Thymus (tissue), 11 donors: ENCODE measurements around the gene OR5K4. TPM values are rescaled to one million over a fixed set of nuclear protein-coding genes. Genes with fewer than 3 reads are reported as not detected.
A peak's percentile ranks its signal among the peaks of the same experiment; 100 is the strongest.

Experiments used
- DNase-seq, 9 donors: peaks; one replicate each; pipeline ENCODE4 v3.0.0-alpha.2; 2013; ENCODE audit warnings: low spot score in 9 of 9, low read depth in 6 of 9, missing footprints in 1 of 9
- H3K27ac ChIP-seq, 2 donors: one replicate each; pipeline ENCODE4 v1.5.1; 2013; ENCODE audit warnings: control low read depth in 1 of 2, low read depth in 1 of 2, low read length in 1 of 2, mild to moderate bottlenecking in 1 of 2, moderate library complexity in 1 of 2
- H3K27me3 ChIP-seq, 2 donors: one replicate each; pipeline ENCODE4 v1.5.1; 2013; ENCODE audit warnings: low read length in 1 of 2; ENCODE audit not compliant: control insufficient read depth in 2 of 2, insufficient read depth in 1 of 2
- H3K36me3 ChIP-seq, 2 donors: one replicate each; pipeline ENCODE4 v1.5.1; 2013; ENCODE audit warnings: low read length in 1 of 2, mild to moderate bottlenecking in 1 of 2, moderate library complexity in 1 of 2; ENCODE audit not compliant: control insufficient read depth in 2 of 2, insufficient read depth in 2 of 2
- H3K4me1 ChIP-seq, 2 donors: one replicate each; pipeline ENCODE4 v1.5.1; 2013; ENCODE audit warnings: low read length in 2 of 2; ENCODE audit not compliant: control insufficient read depth in 2 of 2, insufficient read depth in 2 of 2
- H3K4me3 ChIP-seq, 2 donors: one replicate each; pipeline ENCODE4 v1.5.1; 2013; ENCODE audit warnings: low read length in 2 of 2, control low read depth in 1 of 2, mild to moderate bottlenecking in 1 of 2
- H3K9me3 ChIP-seq, 2 donors: one replicate each; pipeline ENCODE4 v1.5.1; 2013; ENCODE audit warnings: low read length in 1 of 2, mild to moderate bottlenecking in 1 of 2; ENCODE audit not compliant: control insufficient read depth in 2 of 2, insufficient read depth in 1 of 2
- WGBS: extraction: QIAGEN DNeasy Blood & Tissue Kit; methylation state at CpG from one replicate; pipeline ENCODE4 v1.1.7; 2013; 5-methylcytosine and 5-hydroxymethylcytosine counted together
- polyA plus RNA-seq: library from polyadenylated mRNA; stranded (reverse); fragments of 200-250 nt; gene quantifications from one replicate; pipeline ENCODE4 v1.2.3, GENCODE V29; 2013
- total RNA-seq: library from RNA; stranded (reverse); fragments of 120-200 nt; gene quantifications from one replicate; pipeline ENCODE4 v1.2.4, GENCODE V29; 2013
- donor health status: healthy.

OR5K4 gene
- total and polyA plus RNA-seq, 2 donors, result not detected

- Histone ChIP-seq H3K36me3 (no peaks in the 10 kb centered on the region), H3K4me3 (no peak overlapping the region), H3K27me3 (no peaks in the 10 kb centered on the region), H3K27ac (no peak overlapping the region), H3K9me3 (no peaks in the 10 kb centered on the region), H3K4me1 (no peaks in the 10 kb centered on the region)
- DNase-seq, result no peak
- 92% methylated on average over 1 of the region's 1 CpG for WGBS
Observed at GRCh38 chr3:98331329-98331728, 22.3 kb upstream of the OR5K4 start.

- Histone ChIP-seq H3K27ac (no peak overlapping the region), H3K27me3 (no peaks in the 10 kb centered on the region), H3K36me3 (no peaks in the 10 kb centered on the region), H3K9me3 (no peaks in the 10 kb centered on the region), H3K4me1 (no peaks in the 10 kb centered on the region), H3K4me3 (no peak overlapping the region)
- WGBS, result 60% methylated on average over 3 of the region's 3 CpGs
- peak in 1 of 9 donors; percentile 6 for DNase-seq
Observed at GRCh38 chr3:98333989-98334606, 19.6 kb upstream of the OR5K4 start.

DNA sequence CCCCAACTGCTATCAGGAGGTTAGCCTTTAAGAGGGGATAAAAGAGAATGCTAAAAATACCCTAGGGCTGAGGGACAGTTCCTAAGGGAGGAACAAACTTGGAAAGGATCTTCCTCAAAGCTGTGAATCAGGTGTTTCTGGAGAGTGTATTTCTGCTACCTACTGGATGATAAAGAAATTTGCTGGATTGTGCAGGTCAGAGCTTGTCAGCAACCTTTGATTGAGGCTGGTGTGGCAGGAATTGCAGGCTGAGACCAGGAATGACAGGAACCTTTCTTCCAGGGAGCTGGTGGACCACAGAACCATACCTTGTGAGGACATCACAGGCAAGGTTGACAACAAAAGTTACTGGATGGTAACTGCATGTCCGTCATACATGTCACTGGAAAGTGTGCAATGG is 14.6 kb upstream of the OR5K4 start:
- H3K9me3 ChIP-seq, result no peaks in the 10 kb centered on the region
- H3K36me3 ChIP-seq, result no peaks in the 10 kb centered on the region
- 96% methylated on average over 1 of the region's 1 CpG for WGBS
- no peak overlapping the region for H3K27ac ChIP-seq
- H3K4me1 ChIP-seq, result no peaks in the 10 kb centered on the region
- DNase-seq, result no peak
- H3K27me3 ChIP-seq, result no peaks in the 10 kb centered on the region
- no peak overlapping the region for H3K4me3 ChIP-seq

DNA sequence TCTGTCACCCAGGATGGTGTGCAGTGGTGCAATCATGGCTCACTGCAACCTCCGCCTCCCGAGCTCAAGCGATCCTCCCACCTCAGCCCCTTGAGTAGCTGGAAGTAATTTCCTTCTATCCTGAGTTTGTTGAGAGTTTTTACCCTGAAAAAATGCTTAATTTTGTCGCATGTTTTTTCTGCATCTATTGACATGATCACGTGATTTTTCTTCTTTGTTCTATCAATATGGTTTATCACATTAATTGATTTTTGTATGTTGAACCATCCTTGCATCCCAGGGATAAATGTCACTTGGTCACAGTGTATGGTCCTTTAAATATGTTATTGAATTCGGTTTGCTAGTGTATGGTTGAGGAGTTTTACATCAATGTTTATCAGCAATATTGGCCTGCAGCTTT is 11.9 kb upstream of the OR5K4 start:
- no peak overlapping the region for H3K27ac ChIP-seq
- no peak for DNase-seq
- H3K36me3 ChIP-seq, result no peaks in the 10 kb centered on the region
- no peaks in the 10 kb centered on the region for H3K27me3 ChIP-seq
- no peaks in the 10 kb centered on the region for H3K9me3 ChIP-seq
- WGBS, result 95% methylated on average over 6 of the region's 6 CpGs
- H3K4me3 ChIP-seq, result no peak overlapping the region
- no peaks in the 10 kb centered on the region for H3K4me1 ChIP-seq

- Histone ChIP-seq H3K4me3 (no peak overlapping the region), H3K4me1 (no peaks in the 10 kb centered on the region), H3K36me3 (no peaks in the 10 kb centered on the region), H3K27me3 (no peaks in the 10 kb centered on the region), H3K27ac (no peak overlapping the region), H3K9me3 (no peaks in the 10 kb centered on the region)
- 76% methylated on average over 13 of the region's 13 CpGs for WGBS
- DNase-seq, result peak in 8 of 9 donors; percentile 23 to 64 (median 34)
Observed at GRCh38 chr3:98343647-98344507, 9.8 kb upstream of the OR5K4 start.

DNA sequence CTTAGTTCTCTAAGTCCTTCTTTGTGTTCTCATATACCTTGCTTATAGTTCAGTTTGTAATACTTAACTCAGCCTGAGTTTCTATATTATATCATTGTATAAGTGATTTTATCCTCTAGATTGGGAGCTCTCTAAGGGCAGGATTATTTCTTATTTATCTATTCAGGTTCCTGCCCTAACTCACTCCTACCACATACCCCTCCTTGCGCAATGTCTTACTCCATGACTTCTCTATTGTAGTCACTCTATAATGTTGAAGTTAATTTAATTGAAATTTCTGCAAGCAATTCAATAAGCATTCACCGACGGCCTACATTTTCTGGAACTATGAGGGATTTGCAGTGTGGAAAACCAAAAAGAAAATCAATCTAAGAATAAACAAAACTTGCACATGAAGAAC is 3.6 kb upstream of the OR5K4 start:
- H3K9me3 ChIP-seq, result no peaks in the 10 kb centered on the region
- WGBS, result over 99% methylated on average over 3 of the region's 3 CpGs
- H3K4me1 ChIP-seq, result no peaks in the 10 kb centered on the region
- no peak overlapping the region for H3K27ac ChIP-seq
- DNase-seq, result no peak
- H3K4me3 ChIP-seq, result no peak overlapping the region
- no peaks in the 10 kb centered on the region for H3K27me3 ChIP-seq
- H3K36me3 ChIP-seq, result no peaks in the 10 kb centered on the region

DNA sequence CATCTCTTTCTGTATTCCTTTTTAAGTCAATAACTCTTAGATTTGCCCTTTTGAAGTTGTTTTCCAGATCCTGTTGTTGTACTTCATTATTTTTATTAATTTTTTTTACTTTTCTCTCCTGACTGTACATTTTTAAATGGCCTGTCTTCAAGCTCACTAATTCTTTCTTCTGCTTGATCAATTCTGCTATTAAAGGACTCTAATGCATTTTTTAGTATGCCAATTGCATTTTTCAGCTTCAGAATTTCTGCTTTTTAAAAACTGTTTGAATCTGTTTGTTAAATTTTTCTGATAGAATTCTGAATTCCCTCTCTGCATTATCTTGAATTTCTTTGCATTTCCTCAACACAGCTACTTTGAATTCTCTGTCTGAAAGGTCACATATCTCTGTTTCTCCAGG is 5.6 kb downstream of the OR5K4 start:
- Histone ChIP-seq H3K27ac (no peak overlapping the region), H3K4me3 (no peak overlapping the region), H3K27me3 (no peaks in the 10 kb centered on the region), H3K9me3 (peaks cover 0 to 3% of the 10 kb centered on the region in 2 donors), H3K36me3 (no peaks in the 10 kb centered on the region), H3K4me1 (no peaks in the 10 kb centered on the region)
- no peak for DNase-seq

DNA sequence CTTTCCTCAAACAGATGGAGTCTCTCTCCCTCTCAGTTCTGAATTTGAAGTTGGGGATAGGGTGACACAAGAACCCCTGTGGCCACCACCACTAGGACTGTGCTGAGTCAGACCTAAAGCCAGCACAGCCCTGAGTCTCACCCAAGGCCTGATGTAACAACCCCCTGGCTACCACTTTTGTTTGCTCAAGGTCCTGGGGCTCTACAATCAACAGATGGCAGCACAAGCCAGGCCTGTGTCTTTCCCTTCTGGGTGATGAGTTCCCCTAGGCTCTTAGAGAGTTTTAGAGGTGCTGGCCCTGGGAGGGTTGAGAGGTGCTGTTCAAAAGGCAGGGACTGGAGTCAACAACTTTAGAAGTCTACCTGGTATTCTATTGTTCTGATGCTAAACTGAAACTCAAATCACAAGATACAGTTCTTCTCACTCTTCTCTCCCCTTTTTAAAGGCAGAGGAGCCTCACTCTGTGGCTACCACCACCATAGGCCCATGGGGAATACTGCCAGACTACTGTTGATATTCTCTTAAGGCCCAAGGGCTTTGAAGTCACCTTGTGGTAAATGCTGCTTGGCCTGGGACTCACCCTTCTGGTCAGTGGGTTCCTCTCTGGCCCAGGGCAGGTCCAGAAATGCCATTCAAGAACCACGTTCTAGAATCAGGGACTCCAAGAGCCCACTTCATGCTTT is 6.5 kb downstream of the OR5K4 start:
- Histone ChIP-seq H3K27ac (no peak overlapping the region), H3K4me1 (no peaks in the 10 kb centered on the region), H3K27me3 (no peaks in the 10 kb centered on the region), H3K36me3 (no peaks in the 10 kb centered on the region), H3K4me3 (no peak overlapping the region), H3K9me3 (peaks cover 0 to 3% of the 10 kb centered on the region in 2 donors)
- 53% methylated on average over 1 of the region's 1 CpG for WGBS
- no peak for DNase-seq

DNA sequence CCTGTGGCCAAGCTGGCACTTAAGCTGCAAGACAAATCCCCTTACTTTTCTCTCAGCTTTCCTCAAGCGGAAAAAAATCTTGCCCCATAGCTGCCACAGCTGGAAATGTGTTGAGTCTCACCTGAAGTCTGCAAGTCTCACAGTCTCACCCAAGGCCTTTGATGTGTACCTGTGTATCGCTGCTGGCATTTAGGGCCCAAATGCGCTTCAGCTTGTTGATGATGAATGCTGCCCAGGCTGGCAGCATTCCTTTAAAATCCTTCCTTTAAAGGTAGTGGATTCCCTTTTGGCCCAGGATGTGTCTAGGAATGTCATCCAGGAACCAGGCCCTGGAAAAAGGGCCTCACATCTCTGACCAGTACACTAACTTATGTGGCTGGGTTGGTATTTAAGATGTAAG is 7.0 kb downstream of the OR5K4 start:
- Histone ChIP-seq H3K4me1 (no peaks in the 10 kb centered on the region), H3K4me3 (no peak overlapping the region), H3K27me3 (no peaks in the 10 kb centered on the region), H3K36me3 (no peaks in the 10 kb centered on the region), H3K27ac (no peak overlapping the region), H3K9me3 (peaks cover 0 to 3% of the 10 kb centered on the region in 2 donors)
- WGBS, result 96% methylated on average over 3 of the region's 3 CpGs
- DNase-seq, result no peak
